IPS-NIHi11 (cell line): ENCODE data around the gene CPN2.
A peak's percentile ranks its signal among the peaks of the same experiment; 100 is the strongest.

Experiments
- DNase-seq: peaks from one replicate; pipeline ENCODE4 v3.0.0; 2012; ENCODE audit warnings: mixed read lengths, low spot score

The CPN2 gene

DNA sequence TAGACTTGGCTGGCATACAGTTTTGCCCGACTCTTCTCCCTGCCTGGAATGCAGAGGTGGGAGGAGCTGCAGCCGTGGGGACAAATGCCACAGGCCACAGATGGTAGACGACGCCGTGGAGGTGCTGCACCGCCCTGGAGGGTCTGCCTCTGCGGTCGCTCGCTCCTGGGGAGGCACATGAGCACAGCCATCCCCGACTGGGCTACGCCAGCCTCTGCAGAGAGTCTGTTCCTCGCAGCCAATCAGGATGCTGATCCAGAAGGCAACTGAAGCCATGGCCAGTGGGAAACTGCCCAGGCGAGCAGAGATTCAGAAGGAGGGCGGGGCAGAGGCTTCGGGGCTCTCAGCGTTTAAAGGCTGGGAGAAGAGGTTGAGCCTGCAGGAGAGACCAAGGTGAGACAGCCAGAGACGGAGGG is 30.3 kb upstream of the CPN2 start:
- DNase-seq: peak; percentile 85

DNA sequence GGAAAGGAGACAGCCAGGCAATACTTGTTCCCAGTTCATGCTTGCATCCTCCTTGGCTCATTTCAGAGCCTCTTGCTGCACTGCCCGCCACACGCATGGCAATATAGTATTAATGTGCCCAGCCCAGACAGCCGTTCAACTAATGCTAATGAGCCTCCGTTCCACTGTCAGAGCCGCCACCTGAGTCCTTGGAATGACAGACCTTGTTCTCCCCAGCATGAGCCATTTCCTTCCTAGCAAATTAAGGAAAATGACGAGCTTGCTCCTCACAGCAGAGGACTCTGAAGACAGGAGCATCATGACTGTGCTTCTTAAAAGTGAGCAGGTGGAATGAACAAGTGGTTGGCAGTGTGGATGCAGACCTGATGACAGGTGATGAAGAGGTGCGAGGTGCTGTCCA is 29.2 kb upstream of the CPN2 start:
- no peak for DNase-seq

DNA sequence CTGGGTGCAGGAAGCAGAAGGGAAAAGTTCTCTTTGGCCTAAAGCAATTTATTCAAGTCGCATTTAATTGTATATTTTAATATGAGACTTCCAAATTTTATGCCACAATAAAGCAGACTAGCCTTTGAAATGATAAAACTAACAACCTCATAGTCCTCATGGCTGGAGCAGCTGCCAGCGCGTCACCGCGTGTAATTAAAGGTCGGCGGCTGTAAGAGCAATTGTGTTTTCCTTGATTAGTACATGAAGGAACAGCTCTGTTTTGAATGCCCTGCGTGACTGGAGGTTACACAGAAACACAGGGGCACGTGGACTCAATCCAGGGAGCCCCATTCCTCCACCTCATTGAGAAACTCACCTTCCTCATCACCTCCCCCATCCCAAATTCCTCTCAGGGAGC is 28.5 kb upstream of the CPN2 start:
- DNase-seq: no peak

DNA sequence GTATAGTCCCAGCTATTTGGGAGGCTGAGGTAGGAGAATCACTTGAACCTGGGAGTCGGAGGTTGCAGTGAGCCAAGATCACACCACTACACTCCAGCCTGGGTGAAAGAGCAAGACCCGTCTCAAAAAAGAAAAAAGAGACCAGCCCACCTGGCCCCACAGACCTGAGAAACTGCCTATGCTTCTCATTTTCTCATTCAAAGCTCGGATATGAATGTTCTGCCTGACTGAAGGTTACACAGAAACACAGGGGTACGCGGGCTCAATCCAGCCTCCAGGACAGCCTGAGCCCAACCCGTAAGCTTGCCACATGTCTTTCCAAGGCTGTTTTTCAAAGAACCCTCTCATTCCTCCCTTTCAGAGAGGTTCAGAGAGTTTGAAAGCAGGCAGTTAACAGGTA is 28.1 kb upstream of the CPN2 start:
- DNase-seq: no peak

DNA sequence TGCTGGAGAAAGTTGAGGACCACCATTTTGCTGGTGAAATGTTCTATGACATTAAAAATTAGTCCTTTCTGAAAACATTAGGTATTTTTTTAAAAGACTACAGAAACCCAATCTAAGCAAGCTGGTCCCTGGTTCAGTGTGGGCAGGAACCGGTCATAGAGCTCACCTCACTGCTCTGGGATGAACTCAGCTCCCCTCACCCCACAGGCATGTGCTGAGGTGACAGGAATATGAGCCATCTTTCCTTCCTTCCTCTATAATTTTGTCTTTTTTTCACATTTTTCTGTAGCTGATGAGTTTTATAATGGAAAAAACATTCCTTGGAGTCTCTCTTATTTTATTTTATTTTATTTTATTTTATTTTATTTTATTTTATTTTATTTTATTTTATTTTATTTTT is 26.6 kb upstream of the CPN2 start:
- DNase-seq: no peak

DNA sequence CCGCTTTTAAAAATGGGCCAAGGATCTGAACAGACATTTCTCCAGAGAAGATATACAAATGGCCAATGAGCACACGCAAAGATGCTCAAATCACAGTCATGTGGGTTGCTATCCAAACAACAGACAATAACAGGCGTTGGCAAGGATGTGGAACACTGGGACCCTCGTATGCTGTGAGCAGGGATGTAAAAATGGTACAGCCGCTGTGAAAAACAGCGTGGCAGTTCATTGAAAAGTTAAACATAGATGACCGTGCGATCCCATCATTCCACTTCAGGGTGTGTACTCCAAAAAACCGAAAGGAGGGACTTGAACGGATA is 25.1 kb upstream of the CPN2 start:
- DNase-seq: no peak

DNA sequence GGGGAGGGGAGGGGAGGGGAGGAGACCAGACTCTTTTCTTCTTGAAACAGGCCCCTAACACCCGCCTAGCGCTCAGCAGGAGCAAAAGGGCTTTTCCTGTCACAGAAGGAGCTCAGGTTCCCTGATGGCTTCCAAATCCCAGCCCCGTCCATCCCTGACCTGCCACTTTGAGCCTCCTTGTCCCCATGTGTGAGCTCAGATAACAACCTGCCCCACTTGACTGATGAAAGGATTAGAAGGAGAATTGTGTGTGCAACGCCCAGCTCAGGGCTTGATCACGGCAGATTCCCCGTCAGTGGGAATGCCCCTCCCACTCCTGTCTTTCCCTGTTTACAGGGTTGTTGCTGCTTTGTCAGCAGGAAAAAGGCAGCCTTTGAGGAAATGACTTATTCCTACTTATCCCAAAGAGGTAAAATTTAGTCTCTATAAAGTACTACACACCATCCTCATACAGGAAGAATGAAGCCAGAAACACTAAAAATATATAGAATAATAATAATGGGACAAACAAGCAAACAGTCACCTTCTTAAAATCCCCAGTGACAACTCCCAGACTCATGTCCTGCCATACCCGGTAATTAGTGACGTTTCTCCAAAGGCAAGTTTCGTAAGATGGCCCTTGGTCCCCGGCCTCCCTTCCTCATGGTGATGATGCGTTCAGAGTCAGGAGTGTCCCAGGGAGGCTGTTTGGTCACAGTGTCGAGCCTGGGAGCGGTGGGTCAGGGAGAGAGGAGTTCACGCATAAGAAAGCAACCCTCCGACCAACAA is 24.5 kb upstream of the CPN2 start:
- peak; percentile 52 for DNase-seq

DNA sequence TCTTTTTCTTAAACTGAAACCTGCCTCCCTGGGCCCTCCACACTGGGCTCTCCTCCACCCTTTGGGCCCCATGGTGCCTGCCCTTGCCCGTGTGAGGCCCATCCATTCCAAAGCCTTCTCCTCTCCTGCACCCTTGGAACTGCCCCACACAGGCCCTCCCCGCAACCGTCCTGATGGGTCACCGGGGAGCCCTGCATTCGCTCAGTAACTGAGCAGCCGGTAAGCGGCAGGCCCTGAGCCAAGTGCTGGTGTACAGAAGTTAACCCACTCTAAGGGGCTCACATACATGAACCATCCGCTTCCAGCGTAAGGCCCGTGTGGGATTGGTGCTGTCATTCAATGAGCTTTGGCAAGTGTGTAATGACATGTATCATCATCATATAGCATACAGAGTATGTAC is 23.8 kb upstream of the CPN2 start:
- DNase-seq: no peak

DNA sequence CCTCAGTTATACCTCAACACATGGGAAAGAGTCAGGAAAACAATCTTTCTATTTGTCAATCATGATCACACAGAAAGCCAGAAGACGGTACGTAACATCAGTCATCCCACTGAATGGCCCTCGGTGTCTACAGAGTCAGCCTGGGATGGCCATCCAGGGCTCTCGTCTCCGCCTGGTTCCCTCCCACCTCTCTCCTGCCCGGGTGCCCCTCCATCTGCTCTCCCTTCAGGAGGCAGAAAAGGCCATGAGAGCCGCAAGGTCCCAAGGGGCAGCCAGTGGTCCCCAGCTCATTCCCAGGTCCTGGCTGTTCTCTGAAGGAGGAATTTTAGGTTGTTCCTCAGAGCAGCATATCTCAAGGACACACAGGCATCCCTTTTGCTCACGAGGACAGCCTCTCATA is 22.8 kb upstream of the CPN2 start:
- no peak for DNase-seq

DNA sequence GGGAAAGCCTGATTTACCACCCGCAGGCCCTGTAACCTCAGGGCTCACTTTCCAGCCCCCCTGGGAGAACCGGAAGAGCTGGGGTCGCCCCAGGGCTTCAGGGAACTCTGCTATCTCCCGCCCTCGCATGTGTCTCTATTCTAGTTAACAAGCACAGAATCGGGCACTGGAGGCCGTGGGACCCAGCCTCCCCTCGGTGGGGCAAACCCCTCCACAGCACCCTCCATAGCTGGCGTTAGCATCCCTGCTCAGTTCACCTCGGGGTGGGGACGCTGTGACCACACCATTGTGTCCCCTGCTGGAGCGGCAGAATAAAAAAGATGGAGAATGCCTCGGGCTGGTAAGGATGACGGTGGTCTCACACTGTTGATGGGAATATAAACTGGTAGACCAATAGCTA is 21.9 kb upstream of the CPN2 start:
- DNase-seq: no peak

DNA sequence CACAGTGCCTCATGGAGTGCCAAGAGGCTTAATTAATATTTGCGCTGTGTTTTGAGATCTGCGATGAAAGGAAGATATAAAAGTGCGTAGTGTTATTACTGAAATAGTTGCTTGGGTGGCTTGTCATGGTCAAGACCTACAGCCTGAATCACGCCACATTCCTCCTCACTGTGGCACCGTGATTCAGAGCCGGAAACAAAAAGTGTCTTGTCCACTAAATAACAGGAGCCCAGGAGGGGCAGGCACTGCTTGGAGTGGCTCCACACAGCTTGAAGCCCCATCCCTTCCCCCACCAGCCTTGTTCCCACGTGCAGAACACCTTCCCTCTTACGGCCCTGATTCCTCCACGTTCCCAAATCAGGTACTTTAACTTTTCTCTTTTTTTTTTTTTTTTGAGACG is 19.6 kb upstream of the CPN2 start:
- no peak for DNase-seq

DNA sequence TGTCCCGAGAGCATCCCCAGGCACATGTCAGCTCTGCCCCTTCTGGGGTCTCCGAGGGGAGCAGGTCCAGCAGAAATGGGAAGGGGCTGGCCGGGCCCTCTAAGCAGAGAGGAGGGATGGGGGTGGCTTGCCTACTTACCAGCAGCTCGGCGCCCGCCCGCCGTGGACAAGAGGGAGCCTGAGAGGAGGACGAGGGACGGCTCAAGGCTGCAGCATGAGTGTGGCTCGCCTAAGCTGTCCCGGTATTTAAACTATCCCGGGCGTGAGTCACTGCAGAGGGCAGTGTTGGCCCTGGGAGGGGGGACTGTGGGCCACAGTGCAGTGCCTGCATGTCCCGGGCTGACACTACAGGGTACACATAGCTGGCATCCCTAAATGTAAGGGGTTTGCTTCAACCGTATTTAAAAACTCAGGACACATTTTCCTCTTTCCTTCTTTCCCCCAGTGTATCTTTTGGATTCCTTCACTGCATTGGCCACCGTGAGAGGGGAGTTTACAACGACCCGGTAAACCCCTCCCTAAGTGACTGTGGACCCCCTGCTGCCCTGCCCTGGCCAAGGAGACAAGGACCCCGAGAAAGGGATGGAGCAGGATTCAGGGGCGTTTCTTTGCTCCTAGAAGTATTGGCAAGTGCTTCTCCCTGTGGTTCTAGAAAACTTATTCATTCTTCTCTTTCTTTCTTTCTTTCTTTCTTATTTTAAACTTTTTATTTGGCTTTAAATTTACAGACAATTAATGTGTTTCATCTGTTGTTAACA is 18.6 kb upstream of the CPN2 start, which contains the start of gene LRRC15:
Gene LRRC15 (minus strand): TSS at position 222 of the 758 bp plus-strand sequence. CDS start 8,700 bp downstream, outside the sequence.
- peak; percentile 66 for DNase-seq

DNA sequence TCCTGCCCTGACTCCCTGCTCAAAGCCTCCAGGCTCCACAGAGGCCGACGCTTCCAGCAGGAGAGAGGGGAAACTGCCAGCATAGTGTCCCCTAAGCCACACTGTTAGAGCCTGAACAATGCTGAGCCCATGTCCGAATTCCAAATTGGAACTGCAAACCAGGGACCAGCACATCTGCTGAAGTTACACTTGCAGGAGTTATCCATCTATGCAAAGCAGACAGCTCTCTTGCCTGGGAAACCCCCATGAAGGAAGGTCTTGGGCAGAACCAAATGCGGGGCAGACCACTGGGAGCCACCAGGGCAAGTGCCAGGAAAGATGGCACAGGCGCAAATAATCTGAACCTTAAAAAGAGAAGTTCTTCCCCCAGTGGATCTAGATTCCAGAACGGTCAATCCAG is 17.8 kb upstream of the CPN2 start:
- no peak for DNase-seq

DNA sequence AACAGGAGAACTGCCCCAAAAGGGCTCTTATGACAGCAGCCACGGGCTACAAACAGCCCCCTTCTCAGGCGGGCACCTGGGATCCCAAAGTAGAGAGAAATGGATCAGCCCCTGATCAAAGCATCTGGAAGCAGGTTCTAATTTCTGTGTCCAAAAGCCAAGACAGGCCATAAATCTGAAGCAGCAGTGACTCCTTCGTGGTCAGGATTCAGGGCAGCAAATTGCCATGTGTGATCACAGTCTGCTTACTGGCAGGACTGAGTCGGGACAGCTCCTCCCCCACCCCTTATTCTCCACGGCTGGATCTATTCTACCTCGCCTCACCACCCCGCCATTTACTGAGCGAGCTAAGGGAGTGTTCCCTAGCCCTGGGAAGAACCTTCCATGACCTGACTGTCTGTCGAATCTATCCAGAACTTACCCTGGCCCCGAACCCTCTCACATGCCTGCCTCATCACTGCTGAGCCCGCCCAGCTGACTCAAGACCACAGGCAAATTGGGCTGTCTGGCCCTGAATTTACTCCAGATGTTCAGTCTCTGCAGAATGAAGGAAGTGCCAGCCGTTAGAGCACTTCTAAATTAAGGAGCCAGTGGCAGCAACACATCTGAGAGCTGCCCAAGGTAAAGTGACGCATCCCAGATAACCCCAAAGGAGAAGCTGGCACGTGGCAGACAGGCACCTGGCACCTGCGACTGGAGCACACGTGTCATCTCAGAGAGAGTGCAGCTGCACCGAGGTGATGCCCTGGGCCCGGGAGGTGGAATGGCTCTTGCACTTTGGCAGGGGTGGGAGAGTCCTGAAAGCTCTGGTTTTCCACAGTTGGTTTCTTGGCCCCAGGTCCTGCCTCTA is 17.1 kb upstream of the CPN2 start:
- DNase-seq: no peak

DNA sequence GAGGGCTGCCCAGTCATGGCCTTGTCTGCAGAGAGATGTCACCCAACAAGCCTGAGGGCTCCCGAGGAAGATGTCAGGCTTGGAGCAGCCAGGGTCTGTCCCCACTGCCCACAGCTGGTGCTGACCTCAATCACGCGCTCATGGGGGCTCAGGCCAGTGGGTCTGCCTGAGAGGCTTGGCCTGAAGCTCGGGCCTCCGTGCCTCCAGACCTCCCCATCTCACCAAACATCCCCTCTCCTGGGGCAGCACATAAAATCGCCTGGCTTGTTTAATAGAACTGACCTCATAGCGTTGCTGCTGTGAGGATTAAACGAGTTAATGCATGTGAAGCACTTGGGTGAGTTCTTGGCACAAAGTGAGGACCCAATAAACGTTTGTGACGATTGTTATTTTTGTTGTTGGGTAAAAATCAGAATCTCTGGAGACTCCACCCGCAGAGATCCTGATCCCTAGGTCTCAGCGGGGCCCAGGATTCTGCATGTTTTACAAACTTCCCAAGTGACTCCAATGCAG is 14.9 kb upstream of the CPN2 start:
- no peak for DNase-seq

DNA sequence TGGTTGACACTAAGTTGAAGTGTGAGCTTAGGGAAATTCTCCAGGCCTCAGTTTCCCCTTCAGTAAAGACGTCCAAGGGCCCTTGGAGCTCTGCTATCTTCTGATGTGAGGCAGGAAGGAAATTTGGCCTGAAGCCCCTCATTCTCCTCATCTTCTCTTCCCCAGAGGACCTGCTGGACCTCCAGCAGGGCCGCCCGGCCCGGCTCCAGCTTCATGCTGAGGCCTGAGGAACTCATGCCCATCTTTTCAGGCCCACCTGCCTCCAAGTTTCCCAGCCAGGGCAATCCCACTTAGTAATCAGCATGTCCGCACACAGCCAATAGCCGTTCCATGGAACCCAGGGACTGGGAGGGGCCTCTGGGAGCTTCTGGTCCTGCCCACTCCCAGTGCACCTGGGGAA is 14.4 kb upstream of the CPN2 start:
- no peak for DNase-seq

DNA sequence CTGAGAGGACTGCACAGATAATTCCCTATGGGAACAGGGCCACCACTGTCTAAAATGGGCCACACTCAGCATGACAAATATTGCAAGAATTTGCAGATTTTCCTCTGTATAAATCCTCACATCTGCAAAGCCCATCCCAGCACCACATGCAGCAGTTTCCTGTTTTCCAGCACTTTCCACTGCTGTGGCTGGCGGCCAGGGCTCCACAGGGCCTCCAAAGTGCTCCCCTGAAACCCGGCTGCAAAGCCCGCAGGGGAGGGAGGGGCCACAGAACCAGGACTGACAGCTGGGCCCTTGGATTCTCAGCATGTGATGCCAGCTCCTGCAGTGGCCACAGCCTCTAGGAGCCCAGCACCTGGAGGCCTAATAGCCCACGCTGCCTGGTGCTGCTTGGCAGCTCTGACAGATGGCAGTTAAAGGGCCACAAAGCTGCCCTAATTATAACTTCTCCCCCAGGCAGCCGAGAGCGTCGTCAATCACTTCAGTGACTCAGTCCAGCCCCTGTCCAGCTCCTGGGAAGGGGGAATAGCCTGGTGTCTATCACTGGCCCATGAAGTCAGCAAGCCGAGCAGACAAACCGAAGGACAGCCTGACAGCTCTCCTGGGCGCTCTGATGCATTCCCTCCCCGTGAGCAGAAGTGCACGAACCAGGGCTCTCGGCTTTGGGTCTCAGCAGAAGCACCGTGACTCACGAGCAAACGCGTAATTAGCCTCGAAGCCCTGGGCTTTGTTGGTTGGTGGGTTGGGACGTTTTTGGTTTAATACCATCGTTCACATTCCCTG is 13.7 kb upstream of the CPN2 start:
- DNase-seq: peak; percentile 46

DNA sequence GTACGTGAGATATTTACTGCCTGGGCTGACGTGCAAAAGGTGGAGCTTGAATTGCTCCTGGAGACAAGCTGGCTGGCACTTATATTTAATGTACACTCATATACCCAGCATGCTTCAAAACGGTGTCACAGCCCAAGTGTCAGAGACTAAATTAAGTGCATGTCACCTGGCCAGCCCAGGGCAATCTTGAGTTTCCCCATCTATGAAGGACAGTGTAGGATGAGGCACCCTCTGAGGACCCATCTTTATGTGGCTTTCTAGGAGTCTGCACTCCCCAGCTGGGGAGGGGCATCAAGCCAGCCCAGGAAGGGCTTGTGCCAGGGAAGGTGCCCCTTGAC is 13.2 kb upstream of the CPN2 start:
- DNase-seq: no peak

DNA sequence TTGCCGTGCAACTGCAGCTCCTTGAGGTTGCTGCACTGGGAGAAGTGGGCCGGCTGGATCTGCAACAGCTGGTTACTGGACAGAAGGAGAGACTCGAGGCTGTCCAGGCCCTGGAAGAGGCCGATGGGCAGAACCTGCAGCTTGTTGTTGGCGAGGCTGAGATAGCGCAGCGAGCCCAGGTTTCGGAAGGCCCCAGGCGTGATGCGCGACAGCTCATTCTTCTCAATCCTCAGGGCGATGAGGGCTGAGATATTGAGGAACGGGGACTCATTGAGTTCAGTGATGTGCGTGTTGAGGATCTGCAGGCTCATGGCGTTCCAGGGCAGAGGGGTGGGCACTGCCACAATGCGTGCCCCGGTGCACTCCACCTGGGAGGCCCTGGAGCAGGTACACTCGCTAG is 9.4 kb upstream of the CPN2 start:
- no peak for DNase-seq

DNA sequence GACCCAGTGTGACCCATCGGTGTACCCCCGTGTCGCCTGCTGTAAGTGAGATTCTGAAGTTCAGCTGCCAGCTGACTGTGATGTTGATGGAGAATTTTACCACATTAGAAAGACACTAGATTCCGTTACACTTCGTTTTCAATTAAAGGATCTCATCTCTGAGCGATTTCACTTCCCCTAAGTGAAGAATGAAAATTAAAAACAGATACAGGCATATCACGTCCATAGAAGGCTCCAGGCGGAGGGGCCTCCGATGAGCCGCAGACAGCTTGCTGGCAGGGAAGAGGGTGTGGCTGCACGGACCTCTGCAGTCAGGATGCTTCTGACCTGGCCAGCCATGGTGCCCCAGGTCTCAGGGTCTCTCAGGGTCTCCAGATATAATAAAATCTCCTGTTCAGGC is 6.6 kb upstream of the CPN2 start:
- DNase-seq: no peak

DNA sequence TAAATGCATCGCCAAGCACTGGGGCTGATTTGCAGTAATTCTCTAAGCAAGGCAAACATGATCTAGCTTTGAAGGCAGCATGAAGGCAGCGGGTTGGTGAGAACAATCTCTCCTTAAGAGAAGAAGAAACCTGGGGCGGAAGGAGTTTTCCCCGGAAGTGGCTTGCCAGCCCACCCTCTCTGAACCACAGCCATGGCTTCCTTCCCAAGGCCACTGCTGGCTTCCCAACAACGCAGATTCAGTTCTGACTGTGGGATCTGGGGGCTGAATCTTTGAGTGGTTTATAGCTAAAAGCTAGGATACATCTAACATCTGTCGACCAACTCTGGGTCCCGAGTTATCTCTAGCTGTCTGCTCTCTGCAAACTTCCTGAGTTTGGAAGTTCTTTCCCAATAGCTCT is 4.3 kb upstream of the CPN2 start:
- DNase-seq: no peak

DNA sequence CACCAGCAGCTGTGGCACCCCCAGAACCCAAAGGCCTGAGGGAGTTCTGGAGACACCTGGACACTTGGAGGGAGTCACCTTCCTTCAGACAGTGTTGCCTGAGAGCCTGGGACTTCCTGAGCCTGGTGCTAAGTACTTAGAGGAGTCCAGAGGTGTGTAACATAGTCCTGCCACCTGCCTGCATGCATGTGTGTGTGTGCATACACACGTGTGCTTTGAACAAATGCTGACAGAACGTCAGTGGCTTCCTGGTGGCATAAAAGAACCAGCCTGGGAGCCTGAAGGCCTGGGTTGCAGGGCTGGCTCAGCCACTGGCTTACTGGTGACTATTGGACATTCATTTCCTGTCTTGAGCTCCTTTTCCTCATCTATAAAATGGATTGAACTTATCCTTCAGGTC is 3.2 kb upstream of the CPN2 start:
- DNase-seq: no peak
